GM12892 (cell line): Measurements from ENCODE around the gene NSMF.

ENCODE experiments used
- POLR2A ChIP-seq: IDR thresholded peaks from 2 replicates; pipeline ENCODE4 v1.6.1; 2011; ENCODE audit warnings: low read depth, low read length, control low read depth
- POLR2AphosphoS5 ChIP-seq: IDR thresholded peaks from 2 replicates; pipeline ENCODE4 v1.6.1; 2011; ENCODE audit warnings: low read depth, low read length, control low read depth
- TAF1 ChIP-seq: IDR thresholded peaks from 2 replicates; pipeline ENCODE4 v1.6.1; 2011; ENCODE audit warnings: low read depth, mild to moderate bottlenecking, control low read depth, low read length, borderline replicate concordance

DNA sequence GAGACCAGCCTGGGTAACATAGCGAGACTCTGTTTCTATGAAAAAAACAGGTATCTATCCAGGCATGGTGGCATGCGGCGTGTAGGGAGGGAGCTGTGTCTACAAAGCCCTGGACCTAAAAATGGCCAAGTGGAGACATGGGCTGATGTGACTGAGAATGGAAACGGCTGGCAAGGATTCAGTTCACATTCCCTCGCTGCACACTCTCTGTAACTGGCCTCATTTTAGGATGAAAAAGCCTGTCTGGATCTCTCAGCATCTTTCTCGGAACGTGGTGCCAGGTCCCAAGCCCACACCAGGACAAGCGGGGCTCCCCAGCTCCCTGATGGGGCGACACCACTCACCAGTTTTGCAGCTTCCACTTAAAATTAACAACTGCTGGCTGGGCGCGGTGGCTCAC is 49.6 kb downstream of the NSMF start:
- TF ChIP-seq POLR2A (no peak), TAF1 (no peak), POLR2AphosphoS5 (no peak)
